ENCODE results near the gene ZCCHC12. TPM values are rescaled to one million over a fixed set of nuclear protein-coding genes. Genes with fewer than 3 reads are reported as not detected.

ZCCHC12 gene
- total RNA-seq, 1 experiment from 2014 or later: not detected

DNA sequence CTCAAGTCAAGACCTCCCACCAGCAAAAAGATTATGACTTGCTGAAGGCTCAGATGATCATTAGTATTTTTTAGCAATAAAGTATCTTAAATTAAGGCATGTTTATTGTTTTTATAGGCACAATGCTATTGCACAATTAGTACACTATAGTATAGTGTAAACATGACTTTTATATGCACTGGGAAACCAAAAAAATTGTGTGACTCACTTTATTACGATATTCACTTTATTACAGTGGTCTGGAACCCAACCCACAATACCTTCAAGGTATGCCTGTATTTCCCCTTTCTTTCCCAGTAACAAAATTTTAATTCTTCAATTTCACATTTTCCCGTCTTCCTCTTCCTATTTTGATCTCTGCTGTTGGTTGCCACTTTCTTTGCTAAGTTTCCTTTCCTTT lies 37.7 kb downstream of the ZCCHC12 start:
- Histone ChIP-seq H3K4me3 (no peak overlapping the region), H3K36me3 (no peaks in the 10 kb centered on the region)
- DNase-seq: no peak

DNA sequence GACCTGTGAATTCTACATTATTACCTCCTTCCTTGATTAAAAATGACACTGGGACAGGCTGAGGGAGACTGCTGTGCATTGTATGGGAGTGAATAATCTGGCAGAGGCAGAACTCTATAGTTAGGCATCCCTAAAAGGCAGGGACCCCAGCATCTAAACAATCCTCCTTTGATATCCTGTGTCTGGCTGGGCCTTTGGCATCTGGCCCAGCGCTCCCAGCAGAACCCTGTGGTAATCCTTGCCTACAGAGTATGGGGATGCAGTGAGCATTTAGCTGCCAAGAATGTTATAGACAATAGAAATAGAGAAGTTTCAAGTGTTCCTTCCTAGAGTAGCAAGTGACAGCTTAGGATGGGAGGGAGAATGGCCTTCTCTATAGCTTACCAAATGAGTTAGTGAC lies 38.5 kb downstream of the ZCCHC12 start:
- no peaks in the 10 kb centered on the region for H3K36me3 ChIP-seq
- H3K4me3 ChIP-seq: no peak overlapping the region
- no peaks in the 10 kb centered on the region for H3K27me3 ChIP-seq
- H3K9me3 ChIP-seq: no peaks in the 10 kb centered on the region
- DNase-seq: peak; percentile 14

More for the DNA sequence above, 37.7 kb downstream of the ZCCHC12 start:
- Histone ChIP-seq H3K9me3 (no peaks in the 10 kb centered on the region), H3K27me3 (no peaks in the 10 kb centered on the region)

- Histone ChIP-seq H3K27me3 (no peaks in the 10 kb centered on the region), H3K9me3 (no peaks in the 10 kb centered on the region), H3K4me3 (no peak overlapping the region), H3K36me3 (no peaks in the 10 kb centered on the region)
- DNase-seq: no peak
These were observed 39.4 kb downstream of the ZCCHC12 start for GRCh38 chrX:118862979-118863378.

DNA sequence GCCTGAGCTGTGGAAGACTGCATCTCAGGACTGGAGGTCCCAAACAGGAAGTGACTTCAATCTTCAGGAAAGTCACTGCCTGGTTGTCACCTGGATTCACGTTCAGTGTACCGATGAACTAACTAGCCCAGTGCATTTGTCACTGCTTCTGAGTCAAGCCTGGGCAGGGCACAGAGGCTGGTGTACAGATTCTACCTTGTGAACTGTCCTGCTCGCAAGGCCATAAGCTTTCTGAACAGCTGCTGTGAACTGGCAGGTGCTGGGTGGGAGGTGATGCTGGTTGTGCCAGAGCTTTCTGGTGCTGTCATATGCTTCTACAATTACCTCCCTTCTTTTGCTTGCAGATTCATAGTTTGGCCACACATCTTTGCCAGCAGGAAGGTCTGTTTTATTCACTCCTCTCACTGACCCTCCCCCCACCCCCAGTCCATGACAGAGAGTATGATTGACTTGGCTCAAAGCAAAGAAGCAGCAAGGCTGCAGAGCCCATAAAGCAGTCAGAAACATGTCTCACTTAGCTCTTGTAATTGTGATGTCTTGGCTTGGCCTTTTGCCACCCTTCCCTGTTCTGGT lies 40.5 kb downstream of the ZCCHC12 start:
- Histone ChIP-seq H3K27me3 (no peaks in the 10 kb centered on the region), H3K9me3 (no peaks in the 10 kb centered on the region), H3K36me3 (no peaks in the 10 kb centered on the region), H3K4me3 (no peak overlapping the region)
- DNase-seq: no peak

GRCh38 chrX:118865231-118865630 lies 41.6 kb downstream of the ZCCHC12 start:
- no peak for DNase-seq
- no peaks in the 10 kb centered on the region for H3K27me3 ChIP-seq
- no peak overlapping the region for H3K4me3 ChIP-seq
- no peaks in the 10 kb centered on the region for H3K36me3 ChIP-seq
- H3K9me3 ChIP-seq: no peaks in the 10 kb centered on the region

GRCh38 chrX:118867251-118867650 lies 43.6 kb downstream of the ZCCHC12 start:
- DNase-seq: no peak
- H3K36me3 ChIP-seq: no peaks in the 10 kb centered on the region
- H3K27me3 ChIP-seq: no peaks in the 10 kb centered on the region
- no peaks in the 10 kb centered on the region for H3K9me3 ChIP-seq
- no peak overlapping the region for H3K4me3 ChIP-seq

DNA sequence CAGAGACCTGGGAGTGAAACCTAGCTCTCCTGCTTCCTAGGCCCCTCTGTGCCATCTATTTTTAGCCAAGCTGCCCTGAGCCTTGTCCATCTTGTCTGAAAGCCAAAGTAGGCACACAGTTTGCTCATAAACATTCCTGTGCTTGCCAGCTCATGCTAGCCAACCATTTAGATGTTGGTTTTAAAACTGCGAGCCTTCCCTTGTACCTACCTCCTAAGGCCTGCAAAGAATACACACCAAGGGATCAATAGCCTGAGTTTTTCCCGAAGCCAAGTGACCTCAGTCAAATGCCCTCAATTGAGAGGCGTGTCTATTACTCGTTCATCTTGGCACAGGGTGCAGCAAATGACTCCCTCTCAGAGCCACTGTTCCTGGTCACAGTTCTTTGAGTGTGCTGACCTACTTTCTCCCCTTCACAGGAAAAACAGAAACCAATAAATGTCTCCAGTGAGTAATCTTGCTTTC lies 48.5 kb downstream of the ZCCHC12 start:
- Histone ChIP-seq H3K4me3 (no peak overlapping the region), H3K9me3 (no peaks in the 10 kb centered on the region), H3K27me3 (no peaks in the 10 kb centered on the region), H3K36me3 (no peaks in the 10 kb centered on the region)
- peak; percentile 18 for DNase-seq

Other genes starting within 250 kb of the ZCCHC12 start
- 24.7 and 24.8 TPM in 2 replicates for gene IL13RA1, start 96.2 kb upstream of the ZCCHC12 start, total RNA-seq (2014; rRNA removed; shearing (Covaris generic); ENCODE audit: low replicate concordance)
- not detected in 2 replicates for gene LONRF3, start 150.8 kb downstream of the ZCCHC12 start, total RNA-seq (2014; rRNA removed; shearing (Covaris generic); ENCODE audit: low replicate concordance)
- gene CT47C1, start 249.2 kb downstream of the ZCCHC12 start, total RNA-seq (2014; rRNA removed; shearing (Covaris generic); ENCODE audit: low replicate concordance): not detected in 2 replicates

Measured in MG63 (cell line).